ENCODE measurements around the gene TMIGD2. TPM values are rescaled to one million over a fixed set of nuclear protein-coding genes. Genes with fewer than 3 reads are reported as not detected.
"Not testable (repeated sequence)": the region's sequence is repeated elsewhere in the genome, so short reads cannot be mapped to it uniquely, and the experiment has no call there.

TMIGD2 gene
- total RNA-seq, 1 experiment from 2014 or later: not detected

GRCh38 chr19:4304538-4305256, 2.5 kb upstream of the TMIGD2 start, which contains the start of gene FSD1:
TSS of gene FSD1 (plus strand) at chr19:4304598. CDS start at chr19:4304747, 149 bp downstream.
- DNase-seq (ENCODE audit: low read depth, low spot score): peak; percentile 55
- in situ Hi-C loops (cut with HindIII; ENCODE audit: low pct_unique_long_range_greater_than_20kb, low sequenced_read_pairs): no loop called here

- no peak for DNase-seq (ENCODE audit: low read depth, low spot score)
- in situ Hi-C loops (cut with HindIII; ENCODE audit: low pct_unique_long_range_greater_than_20kb, low sequenced_read_pairs): no loop called here
Measured at GRCh38 chr19:4303819-4304537, 1.8 kb upstream of the TMIGD2 start.

GRCh38 chr19:4301590-4302242, 473 bp downstream of the TMIGD2 start:
- DNase-seq (ENCODE audit: low read depth, low spot score): no peak
- in situ Hi-C loops (cut with HindIII; ENCODE audit: low pct_unique_long_range_greater_than_20kb, low sequenced_read_pairs): no loop called here

- DNase-seq (ENCODE audit: low read depth, low spot score): no peak
- in situ Hi-C loops (cut with HindIII; ENCODE audit: low pct_unique_long_range_greater_than_20kb, low sequenced_read_pairs): no loop called here
Measured at GRCh38 chr19:4300589-4300988, 1.6 kb downstream of the TMIGD2 start.

- in situ Hi-C loops (cut with HindIII; ENCODE audit: low pct_unique_long_range_greater_than_20kb, low sequenced_read_pairs): no loop called here
- DNase-seq (ENCODE audit: low read depth, low spot score): no peak
Measured at GRCh38 chr19:4298810-4299550, 3.2 kb downstream of the TMIGD2 start.

GRCh38 chr19:4297901-4298809, 4.0 kb downstream of the TMIGD2 start:
- DNase-seq (ENCODE audit: low read depth, low spot score): no peak
- in situ Hi-C loops (cut with HindIII; ENCODE audit: low pct_unique_long_range_greater_than_20kb, low sequenced_read_pairs): no loop called here

GRCh38 chr19:4295972-4296771, 6.0 kb downstream of the TMIGD2 start:
- in situ Hi-C loops (cut with HindIII; ENCODE audit: low pct_unique_long_range_greater_than_20kb, low sequenced_read_pairs): no loop called here
- no peak for DNase-seq (ENCODE audit: low read depth, low spot score)

- DNase-seq (ENCODE audit: low read depth, low spot score): no peak
- in situ Hi-C loops (cut with HindIII; ENCODE audit: low pct_unique_long_range_greater_than_20kb, low sequenced_read_pairs): no loop called here
Measured at GRCh38 chr19:4294389-4294788, 7.8 kb downstream of the TMIGD2 start.

- DNase-seq (ENCODE audit: low read depth, low spot score): no peak
- in situ Hi-C loops (cut with HindIII; ENCODE audit: low pct_unique_long_range_greater_than_20kb, low sequenced_read_pairs): no loop called here
Measured at GRCh38 chr19:4292515-4292914, 9.7 kb downstream of the TMIGD2 start.

- DNase-seq (ENCODE audit: low read depth, low spot score): no peak
- in situ Hi-C loops (cut with HindIII; ENCODE audit: low pct_unique_long_range_greater_than_20kb, low sequenced_read_pairs): no loop called here
Measured at GRCh38 chr19:4291184-4291732, 10.9 kb downstream of the TMIGD2 start.

- in situ Hi-C loops (cut with HindIII; ENCODE audit: low pct_unique_long_range_greater_than_20kb, low sequenced_read_pairs): no loop called here
- DNase-seq (ENCODE audit: low read depth, low spot score): no peak
Measured at GRCh38 chr19:4288091-4288777, 14.0 kb downstream of the TMIGD2 start.

GRCh38 chr19:4286141-4286540, 16.0 kb downstream of the TMIGD2 start:
- DNase-seq (ENCODE audit: low read depth, low spot score); in situ Hi-C loops (cut with HindIII; ENCODE audit: low pct_unique_long_range_greater_than_20kb, low sequenced_read_pairs): not testable (repeated sequence)

GRCh38 chr19:4284974-4285373, 17.2 kb downstream of the TMIGD2 start:
- DNase-seq (ENCODE audit: low read depth, low spot score): no peak
- in situ Hi-C loops (cut with HindIII; ENCODE audit: low pct_unique_long_range_greater_than_20kb, low sequenced_read_pairs): no loop called here

- in situ Hi-C loops (cut with HindIII; ENCODE audit: low pct_unique_long_range_greater_than_20kb, low sequenced_read_pairs): no loop called here
- peak; percentile 65 for DNase-seq (ENCODE audit: low read depth, low spot score)
Measured at GRCh38 chr19:4284176-4284958, 17.8 kb downstream of the TMIGD2 start.

All from SK-MEL-5 (cell line).